Panc1 (cell line): Measurements from ENCODE around the gene EXOSC7.

ENCODE experiments used
- POLR2AphosphoS5 ChIP-seq: IDR thresholded peaks from 2 replicates; pipeline ENCODE4 v1.6.1; 2012; ENCODE audit warnings: mild to moderate bottlenecking, low read depth, low read length, moderate library complexity
- REST ChIP-seq, 2 experiments: IDR thresholded peaks; 2 replicates each; pipeline ENCODE4 v1.6.1; 2011 to 2012; ENCODE audit warnings: low read depth in 2 of 2, control low read depth in 1 of 2, low read length in 1 of 2, mild to moderate bottlenecking in 1 of 2, moderate library complexity in 1 of 2; ENCODE audit not compliant: insufficient read depth in 1 of 2
- TF ChIP-seq, protein P1 (sequence below): fragments of 450-650 bp; IDR thresholded peaks from 2 replicates; pipeline ENCODE4 v1.5.1; 2017; ENCODE audit warnings: mild to moderate bottlenecking

DNA sequence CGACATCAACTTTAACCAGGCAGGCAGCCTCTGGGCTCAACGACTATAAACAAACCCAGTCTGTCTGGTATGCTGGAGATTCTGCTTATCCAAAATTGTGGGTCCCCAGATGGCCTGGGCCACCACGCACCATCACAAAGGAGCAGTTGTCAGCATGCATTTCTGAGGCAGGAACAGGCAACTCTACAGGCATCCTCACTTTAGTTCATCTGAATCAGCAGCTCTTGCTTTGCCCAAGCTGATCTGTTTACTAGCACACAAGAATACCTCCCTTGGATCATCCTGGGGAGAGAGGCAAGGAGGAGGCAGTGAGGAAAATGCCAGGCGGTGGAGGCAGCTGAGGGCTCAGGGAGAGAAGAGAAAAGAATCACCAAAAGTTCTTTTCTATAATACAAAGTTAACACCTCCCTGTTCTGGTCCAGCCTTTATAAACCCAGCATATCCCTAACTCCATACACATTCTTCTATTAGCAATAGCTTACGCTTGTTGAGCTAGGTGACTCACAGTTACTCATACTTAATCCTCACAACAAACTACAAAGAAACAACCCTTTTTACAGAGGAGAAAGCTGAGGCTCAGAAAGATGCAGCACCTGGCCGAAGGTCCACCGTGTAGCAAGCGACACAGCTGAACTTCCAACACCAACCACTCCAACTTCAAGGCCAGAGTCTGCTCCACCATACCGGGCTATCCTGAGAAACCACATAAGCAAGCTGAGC is 33.7 kb upstream of the EXOSC7 start:
- TF ChIP-seq POLR2AphosphoS5, result no peak
- TF ChIP-seq, protein P1, sequence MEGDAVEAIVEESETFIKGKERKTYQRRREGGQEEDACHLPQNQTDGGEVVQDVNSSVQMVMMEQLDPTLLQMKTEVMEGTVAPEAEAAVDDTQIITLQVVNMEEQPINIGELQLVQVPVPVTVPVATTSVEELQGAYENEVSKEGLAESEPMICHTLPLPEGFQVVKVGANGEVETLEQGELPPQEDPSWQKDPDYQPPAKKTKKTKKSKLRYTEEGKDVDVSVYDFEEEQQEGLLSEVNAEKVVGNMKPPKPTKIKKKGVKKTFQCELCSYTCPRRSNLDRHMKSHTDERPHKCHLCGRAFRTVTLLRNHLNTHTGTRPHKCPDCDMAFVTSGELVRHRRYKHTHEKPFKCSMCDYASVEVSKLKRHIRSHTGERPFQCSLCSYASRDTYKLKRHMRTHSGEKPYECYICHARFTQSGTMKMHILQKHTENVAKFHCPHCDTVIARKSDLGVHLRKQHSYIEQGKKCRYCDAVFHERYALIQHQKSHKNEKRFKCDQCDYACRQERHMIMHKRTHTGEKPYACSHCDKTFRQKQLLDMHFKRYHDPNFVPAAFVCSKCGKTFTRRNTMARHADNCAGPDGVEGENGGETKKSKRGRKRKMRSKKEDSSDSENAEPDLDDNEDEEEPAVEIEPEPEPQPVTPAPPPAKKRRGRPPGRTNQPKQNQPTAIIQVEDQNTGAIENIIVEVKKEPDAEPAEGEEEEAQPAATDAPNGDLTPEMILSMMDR, result no peak
- no peak for TF ChIP-seq REST (IDR thresholded peaks at IDR 0.05; ENCODE audit: insufficient read depth in 1 of 2, low read depth in 2 of 2, low read length in 1 of 2)
